HG02623 (cell line): ENCODE data around the gene ZMYND12.
A peak's percentile ranks its signal among the peaks of the same experiment; 100 is the strongest.

Source experiments
- ATAC-seq: cut with Tn5 transposase; IDR thresholded peaks from one replicate; pipeline ENCODE4 v1.9.1; 2021; ENCODE audit warnings: moderate library complexity; ENCODE audit not compliant: unreplicated experiment

ZMYND12 gene

DNA sequence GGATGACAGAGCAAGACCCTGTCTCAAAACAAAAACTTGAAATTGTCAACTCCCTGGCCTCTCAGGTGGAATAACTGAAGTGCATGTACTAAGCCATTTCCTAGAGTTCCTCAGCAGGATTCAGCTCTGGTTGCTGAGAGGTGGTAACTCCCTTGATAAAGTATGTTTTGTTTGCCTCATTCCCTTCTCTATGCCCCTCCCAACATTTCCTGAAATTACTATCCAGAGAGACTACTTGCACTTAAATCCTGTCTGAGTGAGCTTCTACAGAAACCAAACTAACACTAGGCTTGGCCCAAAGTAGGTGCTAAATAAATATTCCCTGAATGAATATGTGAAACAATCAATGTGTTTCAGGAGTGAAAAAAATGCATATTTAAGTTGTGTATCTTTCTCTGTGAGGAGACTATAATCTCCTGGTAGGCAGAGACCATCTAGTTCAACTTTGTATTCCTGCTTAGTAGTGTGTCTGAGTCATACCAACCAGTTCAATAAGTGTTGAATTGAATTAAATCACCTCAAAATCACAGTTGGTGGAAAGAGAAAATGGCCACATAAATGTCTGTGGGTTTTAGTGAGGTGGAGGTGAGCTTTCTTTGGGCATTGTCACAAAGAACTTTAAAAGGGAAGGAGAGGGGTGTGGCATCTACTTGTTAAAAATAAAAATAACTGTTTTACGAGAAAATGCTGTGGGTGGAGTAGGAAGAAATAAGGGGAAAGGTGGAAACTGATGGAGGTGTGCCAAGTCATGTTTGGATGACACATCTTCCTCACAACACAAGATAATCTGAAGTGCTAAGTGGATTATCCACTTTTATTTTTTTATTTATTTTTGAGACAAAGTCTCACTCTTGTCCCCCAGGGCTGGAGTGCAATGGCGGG lies 62.6 kb downstream of the ZMYND12 start:
- no peak for ATAC-seq

- ATAC-seq = no peak
Measured at GRCh38 chr1:42392255-42392654, 63.6 kb downstream of the ZMYND12 start.

DNA sequence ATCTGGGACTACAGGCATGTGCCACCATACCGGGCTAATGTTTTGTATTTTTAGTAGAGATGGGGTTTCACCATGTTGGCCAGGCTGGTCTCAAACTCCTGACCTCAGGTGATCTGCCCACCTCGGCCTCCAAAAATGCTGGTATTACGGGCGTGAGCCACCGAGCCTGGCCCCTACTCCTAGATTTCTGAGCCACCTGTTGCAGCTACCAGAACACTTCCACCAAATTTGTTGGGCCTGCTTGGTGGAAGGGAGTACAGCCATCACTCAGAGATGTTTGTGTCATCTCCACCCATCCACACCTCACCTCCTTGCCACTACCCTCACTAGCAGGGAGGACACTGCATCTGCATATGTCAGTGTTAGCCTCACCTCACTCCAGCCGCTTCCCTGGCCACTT lies 69.8 kb downstream of the ZMYND12 start:
- no peak for ATAC-seq

DNA sequence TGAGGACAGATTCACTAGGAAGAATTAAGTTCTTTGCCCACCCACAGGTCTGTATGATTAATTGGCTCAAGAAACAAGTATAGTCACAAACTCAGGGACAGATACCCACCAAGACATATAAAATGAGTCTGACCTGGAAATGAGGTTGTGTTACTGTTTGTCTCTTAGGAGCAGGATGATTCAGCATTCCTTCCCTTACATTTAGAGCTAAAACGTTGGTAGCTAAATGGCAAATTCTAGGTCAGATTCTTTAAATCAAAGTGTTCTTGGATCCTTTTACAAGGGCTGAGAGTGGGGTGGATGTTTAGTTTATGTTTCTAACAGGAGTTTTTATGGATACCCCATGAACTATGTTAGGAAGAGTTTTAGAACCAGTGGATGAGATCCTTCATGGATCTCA lies 70.5 kb downstream of the ZMYND12 start:
- no peak for ATAC-seq

DNA sequence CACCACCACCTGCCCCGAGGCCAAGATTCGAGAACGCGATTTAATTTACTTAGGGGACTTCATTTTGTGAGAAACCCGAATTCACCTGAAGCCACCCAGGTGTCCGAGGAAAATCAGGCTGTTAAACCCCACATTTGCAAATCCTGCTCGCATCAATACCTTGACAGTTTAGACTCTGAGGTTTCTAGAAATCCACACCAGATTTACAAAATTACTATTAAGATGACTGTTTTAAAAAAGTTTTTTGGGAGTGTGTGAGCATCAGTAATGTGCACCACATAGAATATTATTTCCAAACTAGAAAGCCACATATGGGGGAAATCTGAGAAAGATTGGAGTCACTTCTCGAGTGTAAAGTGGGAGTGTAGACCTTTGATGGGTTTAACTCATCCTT lies 74.5 kb downstream of the ZMYND12 start:
- no peak for ATAC-seq

GRCh38 chr1:42380586-42381279 lies 75.1 kb downstream of the ZMYND12 start, which contains the start of gene RIMKLA:
RIMKLA (plus strand) TSS chr1:42380792; CDS start chr1:42380935, 143 bp downstream.
- peak; percentile 79 for ATAC-seq
